ENCODE data around the gene ABHD16A.

ABHD16A gene

DNA sequence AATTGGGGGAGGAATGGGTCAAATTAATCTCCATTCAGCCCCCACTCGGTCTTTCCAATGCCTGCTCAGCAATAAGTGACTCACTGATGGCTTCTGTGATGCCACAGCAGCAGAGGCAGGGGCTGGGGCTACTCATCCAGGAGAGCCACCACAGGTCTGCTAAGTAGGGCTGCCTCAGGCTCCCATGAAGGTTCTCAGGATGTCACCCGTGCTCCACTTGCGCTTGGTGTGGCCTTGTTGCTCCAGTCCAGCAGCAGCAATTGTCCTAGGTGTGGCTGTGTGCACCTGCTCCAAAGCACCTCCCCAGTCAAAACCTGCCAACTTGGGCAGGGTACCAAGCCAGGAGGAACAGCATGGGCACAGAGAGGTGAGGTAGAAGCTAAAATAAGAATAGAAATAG is 19.0 kb upstream of the ABHD16A start:
- Histone ChIP-seq H3K36me3 (ENCODE audit: control insufficient read depth, insufficient read depth, low read length) (peaks cover 30% of the 10 kb centered on the region), H3K4me3 (ENCODE audit: extremely low read depth, insufficient read depth, low read length, poor library complexity, severe bottlenecking) (no peak overlapping the region), H3K27ac (ENCODE audit: low read depth, low read length, severe bottlenecking) (no peak overlapping the region), H3K4me1 (ENCODE audit: control insufficient read depth, insufficient read depth, low read length, poor library complexity, severe bottlenecking) (no peaks in the 10 kb centered on the region), H3K9me3 (ENCODE audit: control insufficient read depth, low read length) (no peaks in the 10 kb centered on the region)
- 83 to 87% methylated on average over 3 of the region's 3 CpGs for WGBS, 2 experiments (ENCODE audit: insufficient coverage in 2 of 2)

DNA sequence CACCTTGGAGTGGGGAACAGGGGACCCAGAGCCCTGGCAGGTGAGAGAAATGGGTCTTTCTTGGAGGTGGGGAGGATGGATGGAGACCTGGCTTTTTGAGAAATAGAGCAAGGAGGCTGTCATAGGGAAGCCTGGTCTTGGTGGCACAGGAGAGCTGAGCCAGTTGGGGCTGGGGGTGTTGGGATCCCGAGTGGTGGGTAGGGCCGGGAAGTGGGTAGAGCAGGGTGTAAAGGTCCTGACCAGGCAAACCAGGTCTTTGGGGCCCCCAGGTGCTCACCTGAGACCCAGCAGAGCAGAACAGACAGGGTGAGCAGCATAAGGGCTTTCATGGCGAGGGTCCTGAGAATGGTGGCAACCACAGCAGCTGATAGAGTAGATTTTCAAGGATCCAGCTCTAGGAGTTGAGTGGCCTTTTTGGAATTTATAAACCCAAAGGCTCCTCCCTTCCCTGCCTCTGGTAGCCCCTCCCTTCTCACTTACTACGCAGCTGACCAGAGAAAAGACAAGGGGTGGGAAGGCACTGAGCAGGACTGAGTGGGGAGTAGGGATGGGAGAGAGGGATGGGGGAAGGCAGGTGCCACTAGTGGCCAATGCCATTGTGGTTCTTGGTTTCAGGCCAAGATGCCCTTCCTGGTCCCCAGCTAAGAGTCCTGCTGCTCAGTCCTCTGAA is 18.4 kb upstream of the ABHD16A start, which contains the start of gene LY6G6C:
LY6G6C (minus strand) TSS at position 396 of the 670 bp plus-strand sequence; CDS start at position 329, 67 bp downstream.
- Histone ChIP-seq H3K4me3 (ENCODE audit: extremely low read depth, insufficient read depth, low read length, poor library complexity, severe bottlenecking) (no peak within 1 kb of the TSS), H3K36me3 (ENCODE audit: control insufficient read depth, insufficient read depth, low read length) (peaks cover 23% of the 10 kb centered on the region), H3K4me1 (ENCODE audit: control insufficient read depth, insufficient read depth, low read length, poor library complexity, severe bottlenecking) (no peaks in the 10 kb centered on the region), H3K27ac (ENCODE audit: low read depth, low read length, severe bottlenecking) (no peak within 1 kb of the TSS), H3K9me3 (ENCODE audit: control insufficient read depth, low read length) (no peaks in the 10 kb centered on the region)
- 100% methylated on average over 1 of the region's 4 CpGs for WGBS, 2 experiments (ENCODE audit: insufficient coverage in 2 of 2)

DNA sequence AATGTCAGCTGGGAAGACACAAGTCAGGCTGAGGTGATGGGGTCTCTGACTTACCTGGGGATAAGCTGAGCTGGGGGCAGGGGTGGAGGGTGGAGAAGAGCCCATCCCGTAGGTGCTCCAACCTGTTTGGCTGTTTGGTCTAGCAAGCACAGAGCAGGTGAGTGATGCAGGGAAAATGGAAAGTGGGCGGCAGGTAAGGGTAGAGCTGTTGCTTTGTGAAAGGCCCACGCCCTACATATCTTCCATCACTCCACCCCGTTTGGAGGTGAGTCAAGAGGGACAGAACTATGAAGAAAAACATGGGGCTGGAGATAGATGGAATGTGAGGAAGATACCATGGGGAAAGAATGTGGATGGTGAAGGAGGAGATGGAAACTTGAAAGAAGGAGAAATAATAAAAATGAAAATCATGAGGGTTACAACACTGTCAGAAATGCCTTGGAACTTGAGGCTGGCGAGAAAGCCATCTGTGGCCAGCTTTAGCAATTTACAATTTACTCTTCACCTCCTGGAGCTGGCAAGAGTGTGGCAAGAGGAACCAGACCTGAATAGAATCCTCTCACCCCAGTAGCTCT is 17.2 kb upstream of the ABHD16A start:
- H3K4me1 ChIP-seq (ENCODE audit: control insufficient read depth, insufficient read depth, low read length, poor library complexity, severe bottlenecking): no peaks in the 10 kb centered on the region
- WGBS, 2 experiments (ENCODE audit: insufficient coverage in 2 of 2): 82 to 98% methylated on average over 4 to 5 of the region's 5 CpGs
- H3K27ac ChIP-seq (ENCODE audit: low read depth, low read length, severe bottlenecking): no peak overlapping the region
- H3K4me3 ChIP-seq (ENCODE audit: extremely low read depth, insufficient read depth, low read length, poor library complexity, severe bottlenecking): no peak overlapping the region
- no peaks in the 10 kb centered on the region for H3K9me3 ChIP-seq (ENCODE audit: control insufficient read depth, low read length)
- H3K36me3 ChIP-seq (ENCODE audit: control insufficient read depth, insufficient read depth, low read length): peaks cover 11% of the 10 kb centered on the region

DNA sequence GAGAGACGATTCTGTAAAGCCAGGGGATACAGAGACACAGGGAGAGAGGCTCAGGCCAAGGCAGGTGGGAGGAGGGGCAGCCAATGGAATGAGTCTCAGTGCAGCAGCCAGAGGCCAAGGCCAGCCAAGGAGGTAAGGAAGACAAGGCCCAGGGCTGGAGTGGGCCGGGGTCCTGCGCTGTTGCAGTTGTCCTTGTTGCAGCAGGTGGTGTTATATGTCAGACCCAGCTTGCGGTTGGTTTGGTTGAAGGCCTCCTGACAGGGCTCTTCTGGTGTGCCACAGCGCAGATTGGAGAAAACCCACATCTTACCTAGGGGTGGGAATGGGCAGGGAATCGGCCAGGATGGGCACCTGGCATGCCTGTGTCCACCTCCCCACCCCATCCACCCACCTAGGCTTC is 15.9 kb upstream of the ABHD16A start:
- H3K36me3 ChIP-seq (ENCODE audit: control insufficient read depth, insufficient read depth, low read length): peaks cover 2% of the 10 kb centered on the region
- 93 to 98% methylated on average over 4 of the region's 6 CpGs for WGBS, 2 experiments (ENCODE audit: insufficient coverage in 2 of 2)
- no peaks in the 10 kb centered on the region for H3K9me3 ChIP-seq (ENCODE audit: control insufficient read depth, low read length)
- H3K27ac ChIP-seq (ENCODE audit: low read depth, low read length, severe bottlenecking): no peak overlapping the region
- H3K4me1 ChIP-seq (ENCODE audit: control insufficient read depth, insufficient read depth, low read length, poor library complexity, severe bottlenecking): peaks cover 5% of the 10 kb centered on the region
- no peak overlapping the region for H3K4me3 ChIP-seq (ENCODE audit: extremely low read depth, insufficient read depth, low read length, poor library complexity, severe bottlenecking)

DNA sequence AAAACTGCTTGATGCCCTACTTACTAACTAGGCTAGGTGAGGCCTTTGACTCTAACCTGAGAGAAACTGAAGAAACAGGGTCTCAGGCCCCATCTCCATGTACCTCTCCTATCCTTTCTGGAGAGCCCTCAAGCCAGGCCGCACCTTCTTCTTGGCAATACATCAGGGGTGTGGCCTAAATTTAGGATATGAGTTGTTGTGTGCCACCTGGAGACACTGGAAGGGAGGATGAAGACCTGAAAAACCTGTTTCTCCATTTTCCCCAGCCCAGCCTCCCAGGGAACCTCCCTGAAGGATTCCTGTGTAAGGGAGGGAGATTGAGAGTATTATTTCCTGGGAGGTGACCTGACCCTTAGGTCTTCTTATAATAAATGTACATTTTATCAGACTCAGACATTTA is 15.1 kb upstream of the ABHD16A start:
- Histone ChIP-seq H3K9me3 (ENCODE audit: control insufficient read depth, low read length) (no peaks in the 10 kb centered on the region), H3K4me1 (ENCODE audit: control insufficient read depth, insufficient read depth, low read length, poor library complexity, severe bottlenecking) (peaks cover 13% of the 10 kb centered on the region), H3K27ac (ENCODE audit: low read depth, low read length, severe bottlenecking) (no peak overlapping the region), H3K36me3 (ENCODE audit: control insufficient read depth, insufficient read depth, low read length) (peaks cover 2% of the 10 kb centered on the region), H3K4me3 (ENCODE audit: extremely low read depth, insufficient read depth, low read length, poor library complexity, severe bottlenecking) (no peak overlapping the region)
- no CpG with 5 or more reads among the region's 1 CpG for WGBS, 2 experiments (ENCODE audit: insufficient coverage in 2 of 2)

DNA sequence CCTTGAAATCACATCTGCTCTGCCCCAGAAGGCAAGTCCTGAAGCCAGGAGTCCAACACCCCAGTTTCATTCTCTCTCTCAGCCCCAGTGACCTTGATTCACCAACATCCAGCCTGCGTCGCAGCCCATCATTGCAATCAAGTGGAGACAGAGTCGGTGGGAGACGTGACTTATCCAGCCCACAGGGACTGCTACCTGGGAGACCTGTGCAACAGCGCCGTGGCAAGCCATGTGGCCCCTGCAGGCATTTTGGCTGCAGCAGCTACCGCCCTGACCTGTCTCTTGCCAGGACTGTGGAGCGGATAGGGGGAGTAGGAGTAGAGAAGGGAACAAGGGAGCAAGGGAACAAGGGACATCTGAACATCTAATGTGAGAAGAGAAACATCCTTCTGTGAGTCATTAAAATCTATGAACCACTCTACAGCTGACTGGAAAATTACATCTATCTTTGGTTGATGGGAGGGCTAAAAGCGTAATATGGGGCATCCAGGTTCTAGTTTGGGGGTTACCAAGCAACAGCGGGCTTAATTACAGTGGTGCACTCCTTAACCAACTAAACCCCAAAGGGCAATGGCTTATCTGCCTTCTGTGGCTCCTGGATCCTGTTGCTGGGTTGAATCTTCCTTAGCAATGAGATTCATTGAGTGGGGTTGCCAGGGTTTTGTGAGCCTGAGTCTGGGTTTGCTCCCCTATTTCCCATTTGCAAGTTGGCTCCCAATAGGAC is 14.5 kb upstream of the ABHD16A start:
- H3K27ac ChIP-seq (ENCODE audit: low read depth, low read length, severe bottlenecking): no peak overlapping the region
- H3K9me3 ChIP-seq (ENCODE audit: control insufficient read depth, low read length): no peaks in the 10 kb centered on the region
- H3K36me3 ChIP-seq (ENCODE audit: control insufficient read depth, insufficient read depth, low read length): no peaks in the 10 kb centered on the region
- no peak overlapping the region for H3K4me3 ChIP-seq (ENCODE audit: extremely low read depth, insufficient read depth, low read length, poor library complexity, severe bottlenecking)
- WGBS, 2 experiments (ENCODE audit: insufficient coverage in 2 of 2): 73 to 74% methylated on average over 6 to 9 of the region's 10 CpGs
- H3K4me1 ChIP-seq (ENCODE audit: control insufficient read depth, insufficient read depth, low read length, poor library complexity, severe bottlenecking): peaks cover 17% of the 10 kb centered on the region

DNA sequence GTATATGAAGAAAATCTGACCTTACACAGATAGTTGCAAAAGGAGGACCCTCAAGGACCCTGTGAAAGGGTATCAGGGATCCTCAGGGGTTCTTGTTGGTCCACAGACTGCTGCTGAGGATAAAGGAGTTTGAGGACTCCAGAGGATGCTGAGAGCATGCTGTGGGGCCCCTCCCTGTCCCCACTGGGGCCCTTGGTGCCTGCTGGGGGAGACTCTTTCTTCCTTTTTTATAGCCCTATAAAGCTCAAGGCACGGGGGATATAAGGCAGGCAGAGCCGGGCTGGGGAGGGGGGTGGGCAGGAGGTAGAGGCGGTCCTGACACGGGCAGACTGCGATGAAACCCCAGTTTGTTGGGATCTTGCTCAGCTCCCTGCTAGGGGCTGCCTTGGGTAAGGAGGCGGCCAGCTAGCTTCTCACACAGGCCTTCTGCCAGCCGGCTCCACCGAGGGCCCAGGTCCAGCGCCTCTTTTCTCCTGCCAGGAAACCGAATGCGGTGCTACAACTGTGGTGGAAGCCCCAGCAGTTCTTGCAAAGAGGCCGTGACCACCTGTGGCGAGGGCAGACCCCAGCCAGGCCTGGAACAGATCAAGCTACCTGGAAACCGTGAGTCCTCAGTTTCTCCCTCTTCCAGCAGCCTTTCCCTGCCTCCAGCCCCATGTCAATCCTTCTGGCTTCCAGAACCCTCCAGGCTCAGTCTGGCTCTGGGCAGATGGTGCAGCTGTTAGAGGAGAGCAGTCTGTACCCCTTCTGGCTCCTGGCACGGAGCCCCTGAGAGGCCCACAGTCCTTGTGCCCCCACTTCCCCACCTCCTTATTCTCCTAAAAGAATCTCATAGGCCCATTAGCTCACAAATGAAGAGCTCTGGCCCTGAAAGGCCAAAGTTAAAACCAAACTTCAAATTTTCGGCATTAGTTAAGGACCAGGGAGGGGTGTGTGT is 12.2 kb upstream of the ABHD16A start, which contains the start of gene LY6G6D:
LY6G6D (plus strand) TSS at position 327 of the 937 bp plus-strand sequence; CDS start at position 335, 8 bp downstream.
- WGBS, 2 experiments (ENCODE audit: insufficient coverage in 2 of 2): 50 to 68% methylated on average over 13 to 14 of the region's 16 CpGs
- Histone ChIP-seq H3K27ac (ENCODE audit: low read depth, low read length, severe bottlenecking) (peak within 1 kb of the TSS; percentile 72), H3K4me1 (ENCODE audit: control insufficient read depth, insufficient read depth, low read length, poor library complexity, severe bottlenecking) (peaks cover 21% of the 10 kb centered on the region)

DNA sequence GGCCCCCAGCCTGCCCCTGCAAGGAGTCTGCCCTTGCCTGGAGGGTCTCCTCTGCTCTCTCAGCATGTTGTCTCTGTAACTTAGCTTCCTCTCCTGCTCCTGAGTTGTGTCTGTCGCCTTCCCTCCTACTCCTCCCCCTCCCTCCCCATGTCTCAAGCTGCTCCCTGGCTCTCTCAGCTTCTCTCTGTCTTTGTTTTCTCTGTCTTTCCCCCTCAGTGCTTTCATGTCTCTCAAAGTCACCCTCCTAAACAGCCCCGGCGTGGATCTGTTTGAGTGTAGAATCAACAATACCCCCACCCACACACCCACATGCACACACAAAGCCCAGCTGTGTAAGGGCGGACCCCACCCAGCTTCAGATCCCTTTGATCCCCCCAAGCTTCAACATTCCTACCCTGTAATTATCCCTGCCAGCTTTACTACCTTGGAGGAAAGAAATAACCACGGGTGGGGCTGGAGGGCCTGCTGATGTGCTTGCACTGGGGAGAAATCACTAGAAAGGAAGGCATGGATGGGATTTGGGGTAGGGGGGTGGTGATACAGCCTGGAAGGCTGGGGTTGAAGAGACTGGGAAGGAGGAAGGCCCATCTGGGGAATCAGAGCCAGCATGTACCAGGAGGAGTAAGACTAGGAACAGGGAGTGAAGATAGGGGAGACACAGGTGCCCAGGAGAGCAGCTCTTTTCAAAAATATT is 11.0 kb upstream of the ABHD16A start:
- 9 to 15% methylated on average over 3 to 4 of the region's 5 CpGs for WGBS, 2 experiments (ENCODE audit: insufficient coverage in 2 of 2)
- H3K4me3 ChIP-seq (ENCODE audit: extremely low read depth, insufficient read depth, low read length, poor library complexity, severe bottlenecking): no peak overlapping the region
- no peaks in the 10 kb centered on the region for H3K36me3 ChIP-seq (ENCODE audit: control insufficient read depth, insufficient read depth, low read length)
- peak overlapping the region; percentile 72 for H3K27ac ChIP-seq (ENCODE audit: low read depth, low read length, severe bottlenecking)
- H3K4me1 ChIP-seq (ENCODE audit: control insufficient read depth, insufficient read depth, low read length, poor library complexity, severe bottlenecking): peaks cover 21% of the 10 kb centered on the region
- no peaks in the 10 kb centered on the region for H3K9me3 ChIP-seq (ENCODE audit: control insufficient read depth, low read length)

More for the DNA sequence above, 12.2 kb upstream of the ABHD16A start, which contains the start of gene LY6G6D:
- Histone ChIP-seq H3K36me3 (ENCODE audit: control insufficient read depth, insufficient read depth, low read length) (no peaks in the 10 kb centered on the region), H3K9me3 (ENCODE audit: control insufficient read depth, low read length) (no peaks in the 10 kb centered on the region), H3K4me3 (ENCODE audit: extremely low read depth, insufficient read depth, low read length, poor library complexity, severe bottlenecking) (no peak within 1 kb of the TSS)

DNA sequence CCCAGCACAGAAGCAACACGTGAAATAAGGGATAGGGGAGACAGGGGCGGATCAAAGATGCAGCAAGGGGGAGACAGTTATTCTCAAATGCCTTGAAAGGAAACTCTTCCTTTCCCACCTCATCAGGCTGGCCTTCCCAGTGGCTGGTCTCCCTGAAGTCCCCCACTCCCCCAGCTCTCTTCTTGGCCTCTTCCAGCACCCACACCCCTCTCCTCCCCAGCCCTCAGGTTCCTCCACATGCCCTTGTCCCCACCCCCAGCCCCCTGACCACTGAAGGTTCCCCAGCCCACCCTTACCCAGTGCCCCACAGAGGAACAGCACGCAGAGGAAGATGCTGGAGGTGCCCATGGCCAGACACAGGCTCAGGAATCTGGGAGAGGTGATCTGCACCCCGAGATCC is 10.3 kb upstream of the ABHD16A start:
- WGBS, 2 experiments (ENCODE audit: insufficient coverage in 2 of 2): 68 to 79% methylated on average over 3 of the region's 4 CpGs
- no peaks in the 10 kb centered on the region for H3K9me3 ChIP-seq (ENCODE audit: control insufficient read depth, low read length)
- peak overlapping the region; percentile 72 for H3K27ac ChIP-seq (ENCODE audit: low read depth, low read length, severe bottlenecking)
- H3K4me3 ChIP-seq (ENCODE audit: extremely low read depth, insufficient read depth, low read length, poor library complexity, severe bottlenecking): no peak overlapping the region
- no peaks in the 10 kb centered on the region for H3K36me3 ChIP-seq (ENCODE audit: control insufficient read depth, insufficient read depth, low read length)
- peaks cover 21% of the 10 kb centered on the region for H3K4me1 ChIP-seq (ENCODE audit: control insufficient read depth, insufficient read depth, low read length, poor library complexity, severe bottlenecking)

DNA sequence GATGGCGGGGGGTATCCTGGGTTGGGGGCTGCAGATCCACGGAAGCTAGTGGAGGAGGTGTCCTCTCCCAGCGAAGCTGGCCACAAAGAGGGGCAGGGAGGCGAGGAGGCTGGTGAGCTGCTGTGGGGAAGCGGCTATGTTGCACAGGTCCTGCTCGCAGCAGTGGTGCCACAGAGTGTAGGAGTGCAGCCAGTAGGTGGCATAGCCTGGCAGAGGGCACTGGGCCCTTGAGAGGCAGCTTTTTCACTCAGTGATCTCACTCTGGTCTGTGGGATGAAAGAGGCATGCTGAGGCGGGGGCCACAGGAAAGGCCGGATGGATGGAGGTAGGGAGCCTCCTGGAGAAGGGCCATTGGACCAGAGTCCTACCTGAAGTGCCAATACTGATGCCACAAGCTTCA is 9.2 kb upstream of the ABHD16A start:
- no peak overlapping the region for H3K4me3 ChIP-seq (ENCODE audit: extremely low read depth, insufficient read depth, low read length, poor library complexity, severe bottlenecking)
- H3K27ac ChIP-seq (ENCODE audit: low read depth, low read length, severe bottlenecking): no peak overlapping the region
- no peaks in the 10 kb centered on the region for H3K36me3 ChIP-seq (ENCODE audit: control insufficient read depth, insufficient read depth, low read length)
- H3K9me3 ChIP-seq (ENCODE audit: control insufficient read depth, low read length): no peaks in the 10 kb centered on the region
- WGBS, 2 experiments (ENCODE audit: insufficient coverage in 2 of 2): 90 to 96% methylated on average over 4 to 8 of the region's 8 CpGs
- peaks cover 21% of the 10 kb centered on the region for H3K4me1 ChIP-seq (ENCODE audit: control insufficient read depth, insufficient read depth, low read length, poor library complexity, severe bottlenecking)

Data from mesodermal cell (in vitro differentiated cells).